ENCODE measurements around the gene NMNAT3. TPM values are rescaled to one million over a fixed set of nuclear protein-coding genes. Genes with fewer than 3 reads are reported as not detected.

The NMNAT3 gene
- polyA plus RNA-seq, 1 of the 3 experiments (the other 2 are of a cell fraction), result not detected

- CTCF ChIA-PET, result no interaction called here
- POLR2A ChIA-PET, result no interaction called here
- no peak for DNase-seq
- H3K36me3 ChIP-seq (replicated peaks in 1 of 2; ENCODE audit: control insufficient read depth in 1 of 2, insufficient read depth in 2 of 2, low read length in 1 of 2), result no peaks in the 10 kb centered on the region
- no peaks in the 10 kb centered on the region for H3F3A ChIP-seq (replicated peaks; ENCODE audit: insufficient read depth)
- no peaks in the 10 kb centered on the region for H3K27me3 ChIP-seq (ENCODE audit: insufficient read depth)
- no peaks in the 10 kb centered on the region for H3K79me2 ChIP-seq (ENCODE audit: insufficient read depth)
- no peaks in the 10 kb centered on the region for H4K20me1 ChIP-seq (ENCODE audit: insufficient read depth)
- H3K27ac ChIP-seq (ENCODE audit: low read depth in 2 of 2, low read length in 1 of 2), result no peak overlapping the region
- H3K9me3 ChIP-seq, result no peaks in the 10 kb centered on the region
- H2AFZ ChIP-seq (ENCODE audit: low read depth), result no peak overlapping the region
- H3K9me2 ChIP-seq, result no peaks in the 10 kb centered on the region
- H3K4me1 ChIP-seq (ENCODE audit: control insufficient read depth in 1 of 2, insufficient read depth in 2 of 2, low read depth in 1 of 2, low read length in 1 of 2), result no peaks in the 10 kb centered on the region
- no peak overlapping the region for H3K4me2 ChIP-seq
- WGBS (ENCODE audit: low lambda C conversion rate), result 43% methylated on average over 3 of the region's 3 CpGs
- H3K9ac ChIP-seq, result no peak overlapping the region
- H3K4me3 ChIP-seq (ENCODE audit: low read depth in 2 of 2, low read length in 1 of 2), result no peak overlapping the region
- TF ChIP-seq NRF1 (IDR thresholded peaks at IDR 0.05; ENCODE audit: low read depth, low read length) (no peak), FOSL2 (IDR thresholded peaks at IDR 0.05; ENCODE audit: borderline replicate concordance, low read depth) (no peak), POLR2AphosphoS5 (IDR thresholded peaks at IDR 0.05; ENCODE audit: low read depth, low read length) (no peak), GATA2 (CRISPR knock-in tag; IDR thresholded peaks at IDR 0.05) (no peak), TEAD4 (IDR thresholded peaks at IDR 0.05; ENCODE audit: borderline replicate concordance, insufficient read depth) (no peak), EZH2phosphoT487 (IDR thresholded peaks at IDR 0.05; ENCODE audit: borderline replicate concordance, low read depth) (no peak)
These were observed 20.3 kb downstream of the NMNAT3 start for GRCh38 chr3:139657434-139657833.

DNA sequence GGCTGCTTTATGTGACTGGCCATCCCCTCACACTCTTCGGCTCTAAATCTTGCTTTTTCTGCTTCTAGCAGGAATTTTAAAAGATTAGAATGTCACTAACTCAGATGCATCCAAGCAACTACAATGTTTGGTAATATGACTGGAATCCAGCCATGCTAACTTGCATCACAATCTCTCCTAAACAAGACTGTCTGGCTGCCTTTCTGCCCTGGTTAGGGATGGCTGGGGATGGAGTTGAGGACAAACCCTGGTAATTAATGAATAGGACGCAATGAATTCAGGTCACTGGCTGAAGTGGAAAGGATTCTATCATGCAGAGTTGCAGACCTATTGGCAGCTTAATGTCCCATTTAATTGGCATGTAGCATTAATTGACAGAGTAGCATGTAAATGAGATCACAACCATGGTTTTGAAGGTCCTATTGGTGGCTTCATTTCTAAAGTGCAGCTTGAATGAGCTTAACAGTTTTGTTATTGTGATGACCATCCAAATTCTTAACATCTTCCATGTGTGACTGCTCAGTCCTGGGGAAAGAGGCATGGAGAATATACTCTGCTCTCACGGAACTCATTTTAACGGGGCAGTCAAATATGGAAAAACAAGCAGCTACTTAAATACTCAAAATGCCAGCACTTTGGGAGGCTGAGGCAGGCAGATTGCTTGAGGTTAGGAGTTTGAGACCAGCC, 21.7 kb downstream of the NMNAT3 start:
- CTCF ChIA-PET, result no interaction called here
- Histone ChIP-seq H3K9me3 (no peaks in the 10 kb centered on the region), H3K9ac (no peak overlapping the region), H3K4me3 (ENCODE audit: low read depth in 2 of 2, low read length in 1 of 2) (no peak overlapping the region), H3K4me1 (ENCODE audit: control insufficient read depth in 1 of 2, insufficient read depth in 2 of 2, low read depth in 1 of 2, low read length in 1 of 2) (no peaks in the 10 kb centered on the region), H2AFZ (ENCODE audit: low read depth) (no peak overlapping the region), H3K4me2 (no peak overlapping the region), H3K36me3 (replicated peaks in 1 of 2; ENCODE audit: control insufficient read depth in 1 of 2, insufficient read depth in 2 of 2, low read length in 1 of 2) (no peaks in the 10 kb centered on the region), H3K9me2 (no peaks in the 10 kb centered on the region), H4K20me1 (ENCODE audit: insufficient read depth) (no peaks in the 10 kb centered on the region), H3F3A (replicated peaks; ENCODE audit: insufficient read depth) (no peaks in the 10 kb centered on the region), H3K27ac (ENCODE audit: low read depth in 2 of 2, low read length in 1 of 2) (no peak overlapping the region), H3K27me3 (ENCODE audit: insufficient read depth) (no peaks in the 10 kb centered on the region), H3K79me2 (ENCODE audit: insufficient read depth) (no peaks in the 10 kb centered on the region)
- no peak for TF ChIP-seq IRF3 (IDR thresholded peaks at IDR 0.05; ENCODE audit: low read depth, low read length)
- TF ChIP-seq, protein P1, sequence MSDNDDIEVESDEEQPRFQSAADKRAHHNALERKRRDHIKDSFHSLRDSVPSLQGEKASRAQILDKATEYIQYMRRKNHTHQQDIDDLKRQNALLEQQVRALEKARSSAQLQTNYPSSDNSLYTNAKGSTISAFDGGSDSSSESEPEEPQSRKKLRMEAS (IDR thresholded peaks at IDR 0.05; ENCODE audit: low read depth), result no peak
- no peak for TF ChIP-seq EZH2phosphoT487 (IDR thresholded peaks at IDR 0.05; ENCODE audit: borderline replicate concordance, low read depth)
- no peak for TF ChIP-seq USF1 (IDR thresholded peaks at IDR 0.05; ENCODE audit: borderline replicate concordance, low read depth)
- WGBS (ENCODE audit: low lambda C conversion rate), result 52% methylated on average over 4 of the region's 4 CpGs
- POLR2A ChIA-PET, result no interaction called here
- no peak for DNase-seq
